NCI-H2196 (cell line): ENCODE data around the gene PCDHB12.
"Not testable (repeated sequence)": the region's sequence is repeated elsewhere in the genome, so short reads cannot be mapped to it uniquely, and the experiment has no call there.

Source experiments
- DNase-seq: peaks from one replicate; lab custom pipeline; 2025; ENCODE audit not compliant: unreplicated experiment; lab: John Stamatoyannopoulos, UW

The PCDHB12 gene

DNA sequence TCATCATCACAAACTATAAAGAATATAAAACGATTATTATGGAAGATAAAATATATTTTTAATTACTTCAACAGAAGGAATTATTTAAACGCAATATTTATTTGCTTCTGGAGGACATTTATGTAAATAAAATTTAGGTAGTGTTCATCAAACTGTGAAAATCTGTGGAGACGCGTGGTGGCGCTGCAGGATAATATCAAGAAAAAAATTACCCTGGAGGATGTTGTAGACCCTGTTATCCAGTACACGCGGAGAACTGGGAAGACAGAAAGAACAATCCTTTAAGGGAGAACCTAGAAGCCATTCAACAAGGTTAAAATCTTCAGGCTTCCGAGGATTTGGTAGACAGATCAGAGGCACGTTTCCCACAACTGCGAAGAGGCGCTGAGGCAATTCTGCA lies at the start of gene PCDHB12:
PCDHB12 (plus strand) TSS at position 242 of the 400 bp plus-strand sequence. CDS start 189 bp downstream, outside the sequence.
- DNase-seq = no peak

DNA sequence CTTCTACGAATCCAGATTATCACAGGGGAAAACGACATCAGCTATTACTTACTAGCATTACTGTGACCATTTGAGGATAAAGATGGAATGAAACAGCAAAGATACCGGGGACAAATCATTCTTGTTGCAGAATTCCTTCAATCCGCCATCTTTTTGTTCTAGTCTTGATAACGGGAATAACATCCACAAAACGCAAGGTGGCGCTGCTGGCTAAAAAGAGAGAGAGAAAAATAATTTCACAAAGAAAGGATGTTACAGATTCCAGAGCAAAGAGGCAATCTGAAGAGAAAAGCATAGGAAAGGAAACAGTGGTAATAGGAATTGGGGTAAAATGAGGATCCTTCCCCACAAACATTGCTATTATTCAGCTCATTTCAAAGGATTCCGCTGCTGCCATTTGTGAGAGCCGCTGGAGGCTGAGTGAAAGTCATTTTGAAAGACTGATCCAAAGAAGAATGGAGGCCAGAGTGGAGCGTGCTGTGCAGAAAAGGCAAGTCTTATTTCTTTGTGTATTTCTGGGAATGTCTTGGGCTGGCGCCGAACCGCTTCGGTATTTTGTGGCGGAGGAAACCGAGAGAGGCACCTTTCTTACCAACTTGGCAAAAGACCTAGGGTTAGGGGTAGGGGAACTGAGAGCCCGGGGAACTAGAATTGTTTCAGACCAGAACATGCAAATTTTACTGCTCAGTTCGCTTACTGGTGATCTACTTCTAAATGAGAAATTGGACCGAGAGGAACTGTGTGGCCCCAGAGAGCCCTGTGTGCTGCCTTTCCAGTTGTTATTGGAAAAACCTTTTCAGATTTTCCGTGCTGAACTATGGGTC lies 35.9 kb upstream of the PCDHB12 start, which contains the start of gene PCDHB7:
PCDHB7 (plus strand) TSS at position 264 of the 824 bp plus-strand sequence; CDS start at position 456, 192 bp downstream.
- peak; percentile 42 for DNase-seq

DNA sequence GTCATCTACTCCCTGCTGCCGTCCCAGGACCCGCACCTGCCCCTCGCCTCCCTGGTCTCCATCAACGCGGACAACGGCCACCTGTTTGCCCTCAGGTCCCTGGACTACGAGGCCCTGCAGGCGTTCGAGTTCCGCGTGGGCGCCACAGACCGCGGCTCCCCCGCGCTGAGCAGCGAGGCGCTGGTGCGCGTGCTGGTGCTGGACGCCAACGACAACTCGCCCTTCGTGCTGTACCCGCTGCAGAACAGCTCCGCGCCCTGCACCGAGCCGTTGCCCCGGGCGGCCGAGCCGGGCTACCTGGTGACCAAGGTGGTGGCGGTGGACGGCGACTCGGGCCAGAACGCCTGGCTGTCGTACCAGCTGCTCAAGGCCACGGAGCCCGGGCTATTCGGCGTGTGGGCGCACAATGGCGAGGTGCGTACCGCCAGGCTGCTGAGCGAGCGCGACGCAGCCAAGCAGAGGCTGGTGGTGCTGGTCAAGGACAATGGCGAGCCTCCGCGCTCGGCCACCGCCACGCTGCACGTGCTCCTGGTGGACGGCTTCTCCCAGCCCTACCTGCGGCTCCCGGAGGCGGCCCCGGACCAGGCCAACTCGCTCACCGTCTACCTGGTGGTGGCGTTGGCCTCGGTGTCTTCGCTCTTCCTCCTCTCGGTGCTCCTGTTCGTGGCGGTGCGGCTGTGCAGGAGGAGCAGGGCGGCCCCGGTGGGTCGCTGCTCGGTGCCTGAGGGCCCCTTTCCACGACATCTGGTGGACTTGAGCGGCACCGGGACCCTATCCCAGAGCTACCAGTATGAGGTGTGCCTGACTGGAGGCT lies 34.0 kb upstream of the PCDHB12 start:
- not testable (repeated sequence) for DNase-seq

DNA sequence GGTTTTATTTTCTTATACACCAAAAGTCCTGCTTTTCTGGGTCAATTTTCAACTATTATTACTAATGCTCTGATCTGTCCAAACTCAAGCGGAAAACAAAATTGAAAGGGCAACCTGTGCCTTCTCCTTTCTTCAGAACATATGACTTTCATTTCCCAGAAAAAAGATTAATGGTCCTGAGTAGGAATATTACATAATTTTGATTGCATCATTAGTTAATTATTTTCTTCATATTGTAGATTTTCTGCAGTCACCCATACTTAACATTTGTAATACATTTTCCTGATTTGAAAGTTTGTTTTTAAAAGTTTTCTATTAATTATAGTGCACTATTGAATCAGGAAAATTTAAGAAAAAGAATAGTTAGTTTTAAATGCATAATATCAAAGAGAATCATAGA lies 32.6 kb upstream of the PCDHB12 start:
- no peak for DNase-seq

DNA sequence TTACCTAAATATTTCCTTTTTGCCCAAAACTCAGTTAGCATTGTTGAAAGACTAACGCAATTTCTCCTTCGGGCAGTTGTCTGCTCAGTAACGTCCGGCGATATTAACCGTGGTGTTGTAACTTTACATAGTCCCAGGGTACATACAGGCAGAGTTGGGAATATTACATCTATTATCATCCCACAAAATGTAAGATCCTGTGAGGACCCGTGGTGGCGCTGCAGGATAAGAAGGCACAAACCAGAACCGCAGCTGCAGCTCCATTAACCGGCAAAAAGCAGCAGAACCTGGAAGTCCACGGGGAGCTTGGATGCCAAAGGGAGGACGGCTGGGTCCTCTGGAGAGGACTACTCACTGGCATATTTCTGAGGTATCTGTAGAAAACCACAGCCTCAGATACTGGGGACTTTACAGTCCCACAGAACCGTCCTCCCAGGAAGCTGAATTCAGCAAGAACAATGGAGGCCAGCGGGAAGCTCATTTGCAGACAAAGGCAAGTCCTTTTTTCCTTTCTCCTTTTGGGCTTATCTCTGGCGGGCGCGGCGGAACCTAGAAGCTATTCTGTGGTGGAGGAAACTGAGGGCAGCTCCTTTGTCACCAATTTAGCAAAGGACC lies 30.8 kb upstream of the PCDHB12 start, which contains the start of gene PCDHB8:
PCDHB8 (plus strand) TSS at position 214 of the 615 bp plus-strand sequence; CDS start at position 459, 245 bp downstream.
- DNase-seq = peak; percentile 52

DNA sequence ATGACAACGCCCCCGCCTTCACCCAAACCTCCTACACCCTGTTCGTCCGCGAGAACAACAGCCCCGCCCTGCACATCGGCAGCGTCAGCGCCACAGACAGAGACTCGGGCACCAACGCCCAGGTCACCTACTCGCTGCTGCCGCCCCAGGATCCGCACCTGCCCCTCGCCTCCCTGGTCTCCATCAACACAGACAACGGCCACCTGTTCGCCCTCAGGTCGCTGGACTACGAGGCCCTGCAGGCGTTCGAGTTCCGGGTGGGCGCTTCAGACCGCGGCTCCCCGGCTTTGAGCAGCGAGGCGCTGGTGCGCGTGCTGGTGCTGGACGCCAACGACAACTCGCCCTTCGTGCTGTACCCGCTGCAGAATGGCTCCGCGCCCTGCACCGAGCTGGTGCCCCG lies 29.1 kb upstream of the PCDHB12 start:
- DNase-seq = not testable (repeated sequence)

DNA sequence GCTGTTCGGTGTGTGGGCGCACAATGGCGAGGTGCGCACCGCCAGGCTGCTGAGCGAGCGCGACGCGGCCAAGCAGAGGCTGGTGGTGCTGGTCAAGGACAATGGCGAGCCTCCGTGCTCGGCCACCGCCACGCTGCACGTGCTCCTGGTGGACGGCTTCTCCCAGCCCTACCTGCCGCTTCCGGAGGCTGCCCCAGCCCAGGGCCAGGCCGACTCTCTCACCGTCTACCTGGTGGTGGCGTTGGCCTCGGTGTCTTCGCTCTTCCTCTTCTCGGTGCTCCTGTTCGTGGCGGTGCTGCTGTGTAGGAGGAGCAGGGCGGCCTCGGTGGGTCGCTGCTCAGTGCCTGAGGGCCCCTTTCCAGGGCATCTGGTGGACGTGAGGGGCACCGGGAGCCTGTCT lies 28.6 kb upstream of the PCDHB12 start:
- not testable (repeated sequence) for DNase-seq

DNA sequence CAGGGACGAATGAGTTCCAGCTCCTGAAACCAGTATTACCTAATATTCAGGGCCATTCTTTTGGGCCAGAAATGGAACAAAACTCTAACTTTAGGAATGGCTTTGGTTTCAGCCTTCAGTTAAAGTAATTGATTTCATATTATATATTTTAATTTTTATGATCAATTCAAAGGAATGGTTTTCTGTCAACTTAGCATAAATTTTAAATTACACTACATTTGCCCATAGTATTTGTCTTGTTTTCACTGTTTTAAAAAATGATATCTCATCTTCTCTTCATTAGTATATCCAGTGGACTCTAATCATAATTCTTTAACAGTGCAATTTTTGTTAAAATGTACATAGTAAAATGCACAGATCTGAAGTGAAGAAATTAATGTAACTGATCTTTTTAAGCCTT lies 28.2 kb upstream of the PCDHB12 start:
- DNase-seq = no peak

DNA sequence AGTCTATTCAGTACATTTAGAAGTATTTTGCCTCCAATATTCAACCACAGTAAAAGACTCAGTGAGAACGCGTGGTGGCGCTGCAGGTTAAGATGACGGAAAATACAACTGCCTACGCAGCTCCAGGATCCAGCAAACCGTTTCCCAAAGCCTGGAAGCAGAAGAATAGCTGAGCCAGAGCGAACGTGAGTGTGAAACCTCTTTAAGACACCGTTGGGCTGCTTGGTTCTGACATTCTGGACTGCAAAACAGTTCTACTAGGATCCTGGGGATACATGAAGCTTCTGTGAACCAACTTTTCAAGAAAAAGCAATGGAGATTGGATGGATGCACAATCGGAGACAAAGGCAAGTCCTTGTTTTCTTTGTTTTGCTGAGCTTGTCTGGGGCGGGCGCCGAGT lies 26.3 kb upstream of the PCDHB12 start, which contains the start of gene PCDHB16:
PCDHB16 (plus strand) TSS at position 140 of the 400 bp plus-strand sequence; CDS start at position 313, 173 bp downstream.
- no peak for DNase-seq

DNA sequence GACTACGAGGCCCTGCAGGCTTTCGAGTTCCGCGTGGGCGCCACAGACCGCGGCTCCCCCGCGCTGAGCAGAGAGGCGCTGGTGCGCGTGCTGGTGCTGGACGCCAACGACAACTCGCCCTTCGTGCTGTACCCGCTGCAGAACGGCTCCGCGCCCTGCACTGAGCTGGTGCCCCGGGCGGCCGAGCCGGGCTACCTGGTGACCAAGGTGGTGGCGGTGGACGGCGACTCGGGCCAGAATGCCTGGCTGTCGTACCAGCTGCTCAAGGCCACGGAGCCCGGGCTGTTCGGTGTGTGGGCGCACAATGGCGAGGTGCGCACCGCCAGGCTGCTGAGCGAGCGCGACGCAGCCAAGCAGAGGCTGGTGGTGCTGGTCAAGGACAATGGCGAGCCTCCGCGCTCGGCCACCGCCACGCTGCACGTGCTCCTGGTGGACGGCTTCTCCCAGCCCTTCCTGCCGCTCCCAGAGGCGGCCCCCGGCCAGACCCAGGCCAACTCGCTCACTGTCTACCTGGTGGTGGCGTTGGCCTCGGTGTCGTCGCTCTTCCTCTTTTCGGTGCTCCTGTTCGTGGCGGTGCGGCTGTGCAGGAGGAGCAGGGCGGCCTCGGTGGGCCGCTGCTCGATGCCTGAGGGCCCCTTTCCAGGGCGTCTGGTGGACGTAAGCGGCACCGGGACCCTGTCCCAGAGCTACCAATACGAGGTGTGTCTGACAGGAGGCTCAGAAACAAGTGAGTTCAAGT lies 24.2 kb upstream of the PCDHB12 start:
- DNase-seq = not testable (repeated sequence)

DNA sequence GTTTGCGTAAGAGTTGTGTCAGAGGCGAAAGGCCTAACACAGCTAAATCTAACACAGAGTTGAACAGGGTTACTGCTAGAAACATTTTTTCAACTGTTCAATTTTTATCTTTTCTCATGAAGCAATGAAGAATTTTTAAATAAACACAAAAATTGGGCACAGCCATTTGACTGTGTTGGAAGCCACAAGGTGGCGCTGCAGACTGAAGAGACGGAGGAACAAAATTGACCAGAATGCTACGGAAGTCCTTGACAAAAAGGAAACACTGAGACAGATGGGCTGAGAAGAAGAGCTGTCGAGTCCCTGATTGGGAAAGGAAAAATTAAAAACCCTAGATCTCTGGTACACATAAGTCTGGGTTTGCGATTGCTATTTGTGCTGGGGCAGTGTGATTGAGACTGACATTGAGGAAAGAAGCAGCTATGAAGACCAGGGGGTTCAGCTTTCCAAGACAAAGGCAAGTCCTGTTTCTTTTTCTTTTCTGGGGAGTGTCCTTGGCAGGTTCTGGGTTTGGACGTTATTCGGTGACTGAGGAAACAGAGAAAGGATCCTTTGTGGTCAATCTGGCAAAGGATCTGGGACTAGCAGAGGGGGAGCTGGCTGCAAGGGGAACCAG lies 21.5 kb upstream of the PCDHB12 start, which contains the start of gene PCDHB9:
PCDHB9 (plus strand) TSS at position 265 of the 616 bp plus-strand sequence; CDS start at position 423, 158 bp downstream.
- DNase-seq = no peak

DNA sequence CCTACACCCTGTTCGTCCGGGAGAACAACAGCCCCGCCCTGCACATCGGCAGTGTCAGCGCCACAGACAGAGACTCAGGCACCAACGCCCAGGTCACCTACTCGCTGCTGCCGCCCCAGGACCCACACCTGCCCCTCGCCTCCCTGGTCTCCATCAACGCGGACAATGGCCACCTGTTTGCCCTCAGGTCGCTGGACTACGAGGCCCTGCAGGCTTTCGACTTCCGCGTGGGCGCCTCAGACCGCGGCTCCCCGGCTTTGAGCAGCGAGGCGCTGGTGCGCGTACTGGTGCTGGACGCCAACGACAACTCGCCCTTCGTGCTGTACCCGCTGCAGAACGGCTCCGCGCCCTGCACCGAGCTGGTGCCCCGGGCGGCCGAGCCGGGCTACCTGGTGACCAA lies 19.8 kb upstream of the PCDHB12 start:
- not testable (repeated sequence) for DNase-seq

DNA sequence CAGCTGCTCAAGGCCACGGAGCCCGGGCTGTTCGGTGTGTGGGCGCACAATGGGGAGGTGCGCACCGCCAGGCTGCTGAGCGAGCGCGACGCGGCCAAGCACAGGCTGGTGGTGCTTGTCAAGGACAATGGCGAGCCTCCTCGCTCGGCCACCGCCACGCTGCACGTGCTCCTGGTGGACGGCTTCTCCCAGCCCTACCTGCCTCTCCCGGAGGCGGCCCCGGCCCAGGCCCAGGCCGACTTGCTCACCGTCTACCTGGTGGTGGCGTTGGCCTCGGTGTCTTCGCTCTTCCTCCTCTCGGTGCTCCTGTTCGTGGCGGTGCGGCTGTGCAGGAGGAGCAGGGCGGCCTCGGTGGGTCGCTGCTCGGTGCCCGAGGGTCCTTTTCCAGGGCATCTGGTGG lies 19.4 kb upstream of the PCDHB12 start:
- DNase-seq = not testable (repeated sequence)

DNA sequence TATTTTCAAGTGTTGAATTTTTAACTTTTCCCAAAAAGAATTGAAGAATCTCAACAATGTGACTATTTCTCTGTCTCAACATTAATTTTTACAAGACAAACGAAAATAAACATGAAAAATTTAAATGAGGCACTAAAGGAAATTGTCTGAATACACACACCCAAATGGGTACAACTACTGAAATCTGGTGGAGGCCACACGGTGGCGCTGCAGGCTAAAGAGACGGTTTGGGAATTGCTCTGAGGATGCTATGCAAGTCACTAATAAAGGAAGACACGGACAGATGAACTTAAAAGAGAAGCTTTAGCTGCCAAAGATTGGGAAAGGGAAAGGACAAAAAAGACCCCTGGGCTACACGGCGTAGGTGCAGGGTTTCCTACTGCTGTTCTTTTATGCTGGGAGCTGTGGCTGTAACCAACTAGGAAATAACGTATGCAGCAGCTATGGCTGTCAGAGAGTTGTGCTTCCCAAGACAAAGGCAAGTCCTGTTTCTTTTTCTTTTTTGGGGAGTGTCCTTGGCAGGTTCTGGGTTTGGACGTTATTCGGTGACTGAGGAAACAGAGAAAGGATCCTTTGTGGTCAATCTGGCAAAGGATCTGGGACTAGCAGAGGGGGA lies 16.3 kb upstream of the PCDHB12 start, which contains the start of gene PCDHB10:
PCDHB10 (plus strand) TSS at position 244 of the 616 bp plus-strand sequence; CDS start at position 444, 200 bp downstream.
- DNase-seq = no peak

DNA sequence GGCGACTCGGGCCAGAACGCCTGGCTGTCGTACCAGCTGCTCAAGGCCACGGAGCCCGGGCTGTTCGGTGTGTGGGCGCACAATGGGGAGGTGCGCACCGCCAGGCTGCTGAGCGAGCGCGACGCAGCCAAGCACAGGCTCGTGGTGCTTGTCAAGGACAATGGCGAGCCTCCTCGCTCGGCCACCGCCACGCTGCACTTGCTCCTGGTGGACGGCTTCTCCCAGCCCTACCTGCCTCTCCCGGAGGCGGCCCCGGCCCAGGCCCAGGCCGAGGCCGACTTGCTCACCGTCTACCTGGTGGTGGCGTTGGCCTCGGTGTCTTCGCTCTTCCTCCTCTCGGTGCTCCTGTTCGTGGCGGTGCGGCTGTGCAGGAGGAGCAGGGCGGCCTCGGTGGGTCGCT lies 14.2 kb upstream of the PCDHB12 start:
- DNase-seq = not testable (repeated sequence)

DNA sequence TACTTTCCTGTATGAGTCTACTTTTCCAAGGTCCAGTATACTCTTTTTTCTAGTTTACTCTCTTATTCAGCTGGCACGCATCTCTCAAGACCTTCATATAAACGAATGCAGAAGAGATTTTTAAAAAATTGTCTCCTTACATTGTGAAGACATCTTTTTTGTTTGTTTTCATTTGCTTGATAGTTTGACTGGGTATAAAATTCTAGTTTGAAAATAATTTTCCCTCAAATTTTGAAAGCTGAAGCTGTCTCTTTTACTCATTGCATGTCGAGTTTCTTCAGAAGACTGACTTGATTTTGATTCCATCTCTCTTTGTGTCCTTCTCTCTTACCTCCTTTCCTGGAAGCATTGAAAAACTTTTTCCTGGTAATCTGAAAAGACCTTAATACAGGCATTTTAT lies 12.2 kb upstream of the PCDHB12 start:
- no peak for DNase-seq

DNA sequence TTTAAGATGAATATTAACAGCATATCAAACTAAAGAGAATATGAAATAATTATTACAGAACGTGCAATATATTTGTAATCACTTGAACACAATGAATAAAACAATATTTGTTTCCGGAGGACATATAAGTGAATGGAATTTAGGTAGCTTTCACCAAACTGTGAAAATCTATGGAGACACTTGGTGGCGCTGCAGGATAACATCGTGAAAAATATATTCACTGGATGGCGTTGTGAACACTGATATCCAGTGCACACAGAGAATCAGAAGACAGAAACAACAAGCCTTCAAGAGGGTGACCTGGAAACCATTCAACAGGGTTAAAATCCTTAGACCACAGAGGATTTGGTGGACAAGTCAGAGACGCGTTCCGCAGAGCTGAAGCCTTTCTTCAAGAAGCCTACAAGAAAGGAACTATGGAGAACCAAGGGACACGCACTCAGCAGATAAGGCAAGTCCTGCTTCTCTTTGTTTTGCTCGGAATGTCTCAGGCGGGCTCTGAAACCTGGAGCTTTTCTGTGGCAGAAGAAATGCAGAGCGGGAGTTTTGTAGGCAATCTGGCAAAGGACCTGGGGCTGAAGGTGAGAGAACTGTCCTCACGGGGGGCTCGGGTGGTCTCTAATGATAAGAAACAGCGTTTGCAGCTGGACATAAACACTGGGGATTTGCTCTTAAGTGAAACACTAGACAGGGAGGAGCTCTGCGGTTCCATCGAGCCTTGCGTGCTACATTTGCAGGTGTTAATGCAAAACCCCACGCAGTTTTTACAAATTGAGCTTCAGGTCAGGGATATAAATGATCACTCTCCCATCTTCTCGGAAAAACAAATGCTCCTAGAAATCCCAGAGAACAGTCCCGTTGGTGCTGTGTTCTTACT lies 8.9 kb upstream of the PCDHB12 start, which contains the start of gene PCDHB11:
PCDHB11 (plus strand) TSS at position 269 of the 877 bp plus-strand sequence; CDS start at position 417, 148 bp downstream.
- DNase-seq = peak; percentile 7

DNA sequence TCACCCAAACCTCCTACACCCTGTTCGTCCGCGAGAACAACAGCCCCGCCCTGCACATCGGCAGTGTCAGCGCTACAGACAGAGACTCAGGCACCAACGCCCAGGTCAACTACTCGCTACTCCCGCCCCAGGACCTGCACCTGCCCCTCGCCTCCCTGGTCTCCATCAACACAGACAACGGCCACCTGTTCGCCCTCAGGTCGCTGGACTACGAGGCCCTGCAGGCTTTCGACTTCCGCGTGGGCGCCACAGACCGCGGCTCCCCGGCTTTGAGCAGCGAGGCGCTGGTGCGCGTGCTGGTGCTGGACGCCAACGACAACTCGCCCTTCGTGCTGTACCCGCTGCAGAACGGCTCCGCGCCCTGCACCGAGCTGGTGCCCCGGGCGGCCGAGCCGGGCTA lies 7.4 kb upstream of the PCDHB12 start:
- DNase-seq = not testable (repeated sequence)
